ENCODE data around the gene TENM4.

TENM4 gene

DNA sequence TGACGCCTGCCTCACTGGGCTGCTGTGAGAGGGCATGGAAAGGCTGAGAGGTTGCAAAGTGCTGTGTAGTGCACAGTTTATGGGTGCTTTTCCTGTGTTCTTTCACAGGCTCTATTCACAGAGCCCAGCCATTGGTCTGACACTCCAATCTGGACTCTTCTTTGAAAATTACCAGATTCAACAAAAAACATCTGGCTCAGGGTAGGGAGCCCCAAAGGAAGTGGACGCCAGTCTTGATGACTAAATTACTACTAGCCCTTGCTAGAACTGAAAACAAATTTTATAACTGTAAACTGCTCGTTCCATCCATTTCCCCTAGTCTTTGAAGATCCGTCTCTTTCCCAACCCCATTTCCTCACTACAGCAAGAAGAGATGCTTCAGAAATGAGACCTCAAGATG is 178.6 kb downstream of the TENM4 start (continued):
- TF ChIP-seq, protein P1, sequence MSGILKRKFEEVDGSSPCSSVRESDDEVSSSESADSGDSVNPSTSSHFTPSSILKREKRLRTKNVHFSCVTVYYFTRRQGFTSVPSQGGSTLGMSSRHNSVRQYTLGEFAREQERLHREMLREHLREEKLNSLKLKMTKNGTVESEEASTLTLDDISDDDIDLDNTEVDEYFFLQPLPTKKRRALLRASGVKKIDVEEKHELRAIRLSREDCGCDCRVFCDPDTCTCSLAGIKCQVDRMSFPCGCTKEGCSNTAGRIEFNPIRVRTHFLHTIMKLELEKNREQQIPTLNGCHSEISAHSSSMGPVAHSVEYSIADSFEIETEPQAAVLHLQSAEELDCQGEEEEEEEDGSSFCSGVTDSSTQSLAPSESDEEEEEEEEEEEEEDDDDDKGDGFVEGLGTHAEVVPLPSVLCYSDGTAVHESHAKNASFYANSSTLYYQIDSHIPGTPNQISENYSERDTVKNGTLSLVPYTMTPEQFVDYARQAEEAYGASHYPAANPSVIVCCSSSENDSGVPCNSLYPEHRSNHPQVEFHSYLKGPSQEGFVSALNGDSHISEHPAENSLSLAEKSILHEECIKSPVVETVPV (CRISPR knock-in tag; IDR thresholded peaks at IDR 0.05) = no peak
- no peak for TF ChIP-seq ZC3H10 (CRISPR knock-in tag; IDR thresholded peaks at IDR 0.05)
- no peak for TF ChIP-seq ZNF565 (CRISPR knock-in tag; conservative IDR thresholded peaks at IDR 0.05; ENCODE audit: low read depth)
- no peak for TF ChIP-seq ZFP30 (CRISPR knock-in tag; IDR thresholded peaks at IDR 0.05)

GRCh38 chr11:79261684-79262083 is 179.1 kb downstream of the TENM4 start:
- TF ChIP-seq CSDC2 (CRISPR knock-in tag; IDR thresholded peaks at IDR 0.05) (no peak), TOX (CRISPR knock-in tag; IDR thresholded peaks at IDR 0.05; ENCODE audit: borderline replicate concordance) (no peak), ESRRG (CRISPR knock-in tag; IDR thresholded peaks at IDR 0.05) (no peak), PPARA (CRISPR knock-in tag; IDR thresholded peaks at IDR 0.05; ENCODE audit: borderline replicate concordance) (no peak), TCF4 (CRISPR knock-in tag; IDR thresholded peaks at IDR 0.05; ENCODE audit: borderline replicate concordance) (no peak), ZNF8 (CRISPR knock-in tag; IDR thresholded peaks at IDR 0.05) (no peak), ZC3H10 (CRISPR knock-in tag; IDR thresholded peaks at IDR 0.05) (no peak), ARNTL (CRISPR knock-in tag; IDR thresholded peaks at IDR 0.05; ENCODE audit: borderline replicate concordance, low read depth) (no peak), TSHZ2 (CRISPR knock-in tag; IDR thresholded peaks at IDR 0.05) (no peak), GLIS3 (CRISPR knock-in tag; IDR thresholded peaks at IDR 0.05) (no peak), POU6F1 (CRISPR knock-in tag; IDR thresholded peaks at IDR 0.05; ENCODE audit: borderline replicate concordance, low read depth) (no peak), OSR1 (CRISPR knock-in tag; IDR thresholded peaks at IDR 0.05) (no peak), ZFP30 (CRISPR knock-in tag; IDR thresholded peaks at IDR 0.05) (no peak), ZFP3 (CRISPR knock-in tag; IDR thresholded peaks at IDR 0.05) (no peak), PATZ1 (CRISPR knock-in tag; IDR thresholded peaks at IDR 0.05; ENCODE audit: borderline replicate concordance) (no peak), ISL1 (CRISPR knock-in tag; IDR thresholded peaks at IDR 0.05) (no peak), RARB (CRISPR knock-in tag; IDR thresholded peaks at IDR 0.05) (no peak)
- ATAC-seq = no peak

GRCh38 chr11:79259800-79260199 is 181.0 kb downstream of the TENM4 start:
- ATAC-seq = 0 out of 3 replicates have a peak, but pooled peaks have one; percentile 27
- no peak for TF ChIP-seq GLIS3 (CRISPR knock-in tag; IDR thresholded peaks at IDR 0.05)
- TF ChIP-seq ZNF70 (CRISPR knock-in tag; IDR thresholded peaks at IDR 0.05) = no peak
- TF ChIP-seq TSHZ2 (CRISPR knock-in tag; IDR thresholded peaks at IDR 0.05) = no peak
- no peak for TF ChIP-seq ISL1 (CRISPR knock-in tag; IDR thresholded peaks at IDR 0.05)
- no peak for TF ChIP-seq PPARA (CRISPR knock-in tag; IDR thresholded peaks at IDR 0.05; ENCODE audit: borderline replicate concordance)
- no peak for TF ChIP-seq CSDC2 (CRISPR knock-in tag; IDR thresholded peaks at IDR 0.05)
- TF ChIP-seq, protein P2, sequence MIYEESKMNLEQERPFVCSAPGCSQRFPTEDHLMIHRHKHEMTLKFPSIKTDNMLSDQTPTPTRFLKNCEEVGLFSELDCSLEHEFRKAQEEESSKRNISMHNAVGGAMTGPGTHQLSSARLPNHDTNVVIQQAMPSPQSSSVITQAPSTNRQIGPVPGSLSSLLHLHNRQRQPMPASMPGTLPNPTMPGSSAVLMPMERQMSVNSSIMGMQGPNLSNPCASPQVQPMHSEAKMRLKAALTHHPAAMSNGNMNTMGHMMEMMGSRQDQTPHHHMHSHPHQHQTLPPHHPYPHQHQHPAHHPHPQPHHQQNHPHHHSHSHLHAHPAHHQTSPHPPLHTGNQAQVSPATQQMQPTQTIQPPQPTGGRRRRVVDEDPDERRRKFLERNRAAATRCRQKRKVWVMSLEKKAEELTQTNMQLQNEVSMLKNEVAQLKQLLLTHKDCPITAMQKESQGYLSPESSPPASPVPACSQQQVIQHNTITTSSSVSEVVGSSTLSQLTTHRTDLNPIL (CRISPR knock-in tag; IDR thresholded peaks at IDR 0.05; ENCODE audit: low read depth) = no peak
- TF ChIP-seq ZFP30 (CRISPR knock-in tag; IDR thresholded peaks at IDR 0.05) = no peak
- no peak for TF ChIP-seq BACH2 (CRISPR knock-in tag; IDR thresholded peaks at IDR 0.05; ENCODE audit: borderline replicate concordance)
- no peak for TF ChIP-seq PATZ1 (CRISPR knock-in tag; IDR thresholded peaks at IDR 0.05; ENCODE audit: borderline replicate concordance)
- no peak for TF ChIP-seq TOX (CRISPR knock-in tag; IDR thresholded peaks at IDR 0.05; ENCODE audit: borderline replicate concordance)
- no peak for TF ChIP-seq ZNF565 (CRISPR knock-in tag; conservative IDR thresholded peaks at IDR 0.05; ENCODE audit: low read depth)
- TF ChIP-seq, protein P1 (CRISPR knock-in tag; IDR thresholded peaks at IDR 0.05) = no peak
